Stimulated activated CD8-positive, alpha-beta memory T cell treated with anti-CD3 and anti-CD28 coated beads, Interleukin-4, amount 100 ng/mL, for 24 hours (primary cell): ENCODE data around the gene TAS2R16.
"Not testable (repeated sequence)": the region's sequence is repeated elsewhere in the genome, so short reads cannot be mapped to it uniquely, and the experiment has no call there.

Source experiments
- DNase-seq: peaks from one replicate; pipeline ENCODE4 v3.0.0-alpha.2; 2020; ENCODE audit warnings: low read depth

The TAS2R16 gene

DNA sequence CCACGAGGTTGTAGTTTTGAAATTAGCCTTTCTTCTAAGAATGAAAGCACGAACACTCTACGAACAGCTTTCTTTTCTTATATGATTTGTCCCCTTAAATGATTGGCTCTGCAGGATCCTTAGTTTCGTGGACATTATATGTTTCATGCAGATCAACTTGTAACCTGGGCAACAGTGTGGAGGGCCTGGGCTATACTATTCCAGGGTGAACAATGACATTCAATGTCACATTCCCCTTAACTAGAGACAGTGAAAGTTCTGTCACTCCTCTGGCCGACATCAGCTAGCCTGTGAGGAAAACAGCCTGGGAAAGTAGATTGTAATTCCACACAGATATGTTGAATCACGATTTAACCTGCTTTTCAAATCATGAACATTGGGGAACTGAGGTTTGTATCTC, 23.4 kb downstream of the TAS2R16 start:
- DNase-seq, result no peak

- no peak for DNase-seq
These were observed 24.5 kb downstream of the TAS2R16 start for GRCh38 chr7:122970740-122971725.

- DNase-seq, result no peak
These were observed 27.1 kb downstream of the TAS2R16 start for GRCh38 chr7:122968389-122968788.

- DNase-seq, result no peak
These were observed 30.2 kb downstream of the TAS2R16 start for GRCh38 chr7:122965306-122965705.

DNA sequence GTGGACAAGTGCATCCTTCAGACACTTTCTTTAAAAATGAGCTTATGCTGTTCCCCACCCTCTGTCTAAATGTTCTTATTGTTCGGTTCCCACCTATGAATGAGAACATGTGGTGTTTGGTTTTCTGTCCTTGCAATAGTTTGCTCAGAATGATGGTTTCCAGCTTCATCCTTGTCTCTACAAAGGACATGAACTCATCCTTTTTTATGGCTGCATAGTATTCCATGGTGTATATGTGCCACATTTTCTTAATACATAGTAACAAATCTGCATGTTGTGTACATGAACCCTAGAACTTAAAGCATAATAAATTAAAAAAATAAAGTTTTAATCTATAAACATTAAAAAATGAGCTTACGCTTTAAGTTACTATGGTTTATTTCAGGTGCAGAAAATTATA, 41.8 kb downstream of the TAS2R16 start:
- not testable (repeated sequence) for DNase-seq

DNA sequence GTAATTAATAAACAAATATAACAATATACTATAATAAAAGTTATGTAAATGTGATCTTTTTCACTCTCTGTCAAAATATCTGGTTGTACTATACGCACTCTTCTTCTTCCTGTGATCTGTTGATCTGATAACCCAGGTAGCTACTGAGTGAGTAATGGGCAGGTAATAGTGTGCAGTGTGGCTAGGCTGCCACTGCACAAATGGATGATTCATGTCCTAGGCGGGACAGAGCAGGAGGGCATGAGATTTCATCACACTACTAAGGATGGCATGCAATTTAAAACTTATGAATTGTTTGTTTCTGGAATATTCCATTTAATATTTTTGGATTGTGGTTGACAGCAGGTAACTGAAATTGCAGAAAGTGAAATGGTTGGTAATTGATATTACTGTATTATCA, 44.5 kb downstream of the TAS2R16 start:
- DNase-seq, result no peak

- no peak for DNase-seq
These were observed 46.3 kb downstream of the TAS2R16 start for GRCh38 chr7:122949186-122949585.
